SU-DHL-6 (cell line): ENCODE data around the gene MTCL1.

Source experiments
- CTCF ChIP-seq: fragments of 200-600 bp; sonication (generic); IDR thresholded peaks from one replicate; pipeline ENCODE4 v1.5.1; 2017; ENCODE audit warnings: antibody characterized with exemption, mild to moderate bottlenecking, low read length, moderate library complexity; ENCODE audit not compliant: insufficient read depth, poor library complexity, severe bottlenecking
- EZH2phosphoT487 ChIP-seq: fragments of 200-600 bp; sonication (generic), shearing (Covaris generic); conservative IDR thresholded peaks from 2 replicates; pipeline ENCODE4 v1.6.1; 2018; ENCODE audit warnings: mild to moderate bottlenecking, antibody characterized with exemption, low read length, moderate library complexity, mixed read lengths

- TF ChIP-seq CTCF (no peak), EZH2phosphoT487 (no peak)
These were observed 10.2 kb downstream of the MTCL1 start for GRCh38 chr18:8715599-8715998.
